ELR (cell line): Measurements from ENCODE around the gene UBE2V1.
"Not testable (repeated sequence)": the region's sequence is repeated elsewhere in the genome, so short reads cannot be mapped to it uniquely, and the experiment has no call there.

Source experiments
- DNase-seq: peaks from one replicate; pipeline ENCODE4 v3.0.0-alpha.2; 2015; ENCODE audit warnings: low read depth

UBE2V1 gene

DNA sequence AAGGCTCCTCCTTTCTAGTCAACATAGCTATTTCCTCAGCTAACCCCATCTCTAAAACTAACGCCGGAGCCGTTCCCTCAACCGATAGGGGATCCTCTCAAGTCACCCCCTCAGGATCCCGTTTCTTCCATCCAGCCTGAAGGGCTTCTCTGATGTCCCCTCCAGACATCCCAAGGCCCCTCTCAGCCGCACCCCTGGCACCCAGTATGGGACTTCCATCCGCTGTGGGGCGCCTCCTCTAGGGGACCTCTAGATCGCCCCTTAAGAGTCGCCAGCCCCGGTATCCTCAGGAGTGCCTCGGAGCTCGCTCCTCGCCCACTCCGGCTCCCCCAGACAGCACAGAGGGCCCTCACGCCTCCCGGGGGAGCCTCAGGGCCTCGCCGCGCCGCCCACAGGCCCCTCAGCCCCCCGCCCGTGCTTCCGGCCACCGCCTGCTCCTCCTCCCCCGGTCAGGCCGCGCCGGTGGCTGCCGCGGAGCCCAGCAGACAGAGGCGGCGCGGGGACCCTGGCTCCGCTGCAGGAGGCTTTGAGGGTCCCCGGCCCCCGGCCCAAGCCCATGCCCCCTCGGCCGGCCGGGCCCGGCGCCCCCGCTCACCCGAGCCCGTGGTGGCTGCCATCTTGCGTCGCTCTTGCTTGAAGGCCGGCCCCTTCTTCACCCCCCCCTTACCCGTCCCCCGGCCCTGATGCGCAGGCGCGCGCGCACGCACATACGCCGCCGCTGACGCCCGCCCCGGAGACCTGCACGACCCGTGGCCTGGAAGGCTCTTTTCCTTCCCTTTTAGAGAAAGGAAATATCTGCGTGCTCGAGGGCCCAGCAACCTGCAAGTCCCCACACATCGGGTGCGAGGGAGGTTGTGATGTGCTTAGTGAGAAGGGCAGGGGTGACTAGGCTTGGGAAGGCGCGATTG lies at the start of gene UBE2V1:
Gene UBE2V1, minus strand, starts transcription at position 639 of the 908 bp plus-strand sequence. Its CDS starts 22 bp downstream, at position 617.
- DNase-seq: peak; percentile 93

DNA sequence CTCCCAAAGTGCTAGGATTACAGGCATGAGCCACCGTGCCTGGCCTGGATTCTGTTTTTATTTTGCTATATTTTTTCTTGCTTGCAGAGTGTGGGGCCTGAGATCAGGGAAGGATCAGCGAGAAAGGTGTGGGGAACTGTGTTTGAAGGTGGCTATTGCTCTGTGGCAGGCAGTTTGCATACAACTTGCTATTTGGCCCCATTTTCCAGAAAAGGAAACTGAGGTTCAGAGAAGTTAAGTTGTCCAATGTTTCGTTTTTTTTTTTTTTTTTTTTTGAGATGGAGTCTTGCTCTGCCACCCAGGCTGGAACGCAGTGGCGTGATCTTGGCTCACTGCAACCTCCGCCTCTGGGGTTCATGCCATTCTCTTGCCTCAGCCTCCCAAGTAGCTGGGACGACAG lies 48.5 kb upstream of the UBE2V1 start:
- DNase-seq: not testable (repeated sequence)

DNA sequence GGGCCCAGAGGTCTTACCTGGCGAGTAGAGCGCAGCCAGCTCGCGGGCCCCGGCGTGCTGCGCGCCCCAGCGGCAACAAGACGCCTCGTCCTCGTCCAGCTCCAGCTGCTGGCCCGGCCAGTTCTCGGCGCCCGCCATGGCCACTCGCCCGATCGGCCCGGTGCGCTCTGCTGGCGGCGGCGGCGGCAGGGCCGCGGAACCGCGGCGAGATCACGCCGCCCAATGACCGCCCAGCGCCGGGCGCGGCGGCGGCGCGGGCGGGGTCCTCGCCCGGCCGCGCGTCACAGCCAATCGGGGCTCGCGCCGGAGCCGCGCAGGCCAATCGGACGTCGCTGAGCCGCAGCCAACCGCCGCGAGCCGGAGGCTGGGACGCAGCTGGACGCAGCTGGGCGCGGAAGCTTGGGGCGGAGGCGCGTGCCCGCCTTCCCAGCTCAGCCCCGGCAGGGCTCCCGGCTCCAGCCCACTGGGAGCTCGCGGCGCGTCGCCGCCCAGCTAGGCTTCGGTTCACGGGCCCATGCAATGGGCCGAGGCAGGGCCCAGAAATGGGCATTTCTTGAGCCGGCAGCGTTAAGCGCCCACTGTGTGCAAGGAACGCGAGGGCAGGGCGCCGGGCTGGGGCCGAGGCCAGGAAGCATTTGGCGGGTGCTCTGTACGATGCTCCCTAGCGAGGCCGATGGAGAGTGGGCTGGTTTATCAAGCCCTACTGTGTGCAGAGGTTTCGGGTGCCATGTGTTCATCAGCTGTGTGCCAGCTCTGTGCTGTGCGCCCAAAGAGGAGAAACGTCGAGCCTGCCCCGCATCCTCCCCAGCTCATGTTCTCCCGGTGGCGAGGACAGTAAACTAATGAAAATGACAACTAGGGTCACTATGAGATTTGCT lies 40.8 kb upstream of the UBE2V1 start, which contains the start of gene PEDS1:
Gene PEDS1, minus strand, starts transcription at position 224 of the 878 bp plus-strand sequence. Its CDS starts 86 bp downstream, at position 138.
- DNase-seq: peak; percentile 95

- DNase-seq: peak; percentile 51
Observed at GRCh38 chr20:50153153-50153499, 40.2 kb upstream of the UBE2V1 start.

- DNase-seq: peak; percentile 58
Observed at GRCh38 chr20:50152394-50153152, 39.6 kb upstream of the UBE2V1 start.

DNA sequence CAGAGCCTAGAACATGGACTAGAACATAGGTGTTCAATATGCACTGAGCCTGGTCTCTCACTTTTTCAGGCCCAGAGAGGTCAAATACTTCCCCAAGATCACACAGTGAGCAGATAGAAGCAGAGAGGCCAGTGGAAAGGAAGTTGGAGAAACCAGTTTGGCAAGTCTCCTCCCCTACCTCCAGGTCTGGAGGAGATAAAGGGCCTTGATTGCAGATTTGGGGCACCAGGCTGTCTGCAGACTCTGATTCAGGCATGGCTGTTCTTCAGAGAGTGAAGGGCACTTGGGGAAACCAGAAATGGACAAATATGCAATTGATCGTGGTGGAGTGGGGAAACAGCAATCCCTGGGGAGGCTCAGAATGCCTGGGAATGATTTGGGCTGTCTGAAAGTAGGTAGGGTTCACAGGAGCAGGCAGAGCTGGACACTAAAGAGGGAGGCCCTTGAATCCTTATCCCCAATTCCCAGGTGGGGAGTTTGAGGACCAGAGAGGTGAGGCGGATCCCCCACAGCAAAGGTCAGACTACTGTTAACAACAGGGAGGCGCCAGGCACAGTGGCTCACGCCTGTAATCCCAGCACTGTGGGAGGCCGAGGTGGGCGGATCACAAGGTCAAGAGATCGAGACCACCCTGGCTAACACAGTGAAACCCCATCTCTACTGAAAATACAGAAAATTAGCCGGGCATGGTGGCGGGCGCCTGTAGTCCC lies 38.2 kb upstream of the UBE2V1 start:
- no peak for DNase-seq

DNA sequence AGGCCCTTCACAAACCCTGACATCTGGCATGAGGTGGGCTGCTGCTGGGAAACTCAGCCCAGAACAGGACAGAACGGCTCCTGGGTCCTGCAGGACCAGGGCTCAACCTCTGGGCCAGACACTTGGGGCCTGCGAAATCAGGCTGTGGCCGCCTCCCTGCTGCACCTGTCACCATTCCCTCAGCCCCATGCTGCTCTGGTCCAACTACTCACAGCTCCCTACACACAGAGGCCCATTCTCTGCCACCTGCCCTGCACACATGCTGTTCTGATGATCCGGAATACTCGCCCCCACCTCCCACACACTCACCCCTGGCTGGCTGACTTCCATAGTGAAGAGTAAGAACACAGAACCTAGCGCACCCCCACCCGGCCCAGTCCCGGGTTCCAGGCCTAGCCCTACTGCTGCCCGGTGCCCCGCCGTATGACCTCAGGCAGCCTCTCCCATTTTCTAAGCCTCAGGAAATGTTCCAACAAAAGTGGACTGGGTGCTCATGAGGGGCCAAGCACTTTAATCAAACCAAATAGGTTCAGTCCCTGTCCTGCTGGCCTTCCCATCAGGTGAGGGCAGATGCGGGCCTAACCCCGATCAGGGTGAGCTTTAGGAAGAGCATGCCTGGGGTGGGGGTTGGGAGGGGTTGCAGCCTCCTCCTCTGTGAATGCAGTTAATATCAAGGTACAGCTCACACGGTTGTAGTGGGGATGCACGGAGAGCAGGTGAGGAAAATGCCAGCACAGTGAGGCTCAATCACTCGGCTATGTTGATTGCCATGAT lies 36.7 kb upstream of the UBE2V1 start:
- DNase-seq: no peak

DNA sequence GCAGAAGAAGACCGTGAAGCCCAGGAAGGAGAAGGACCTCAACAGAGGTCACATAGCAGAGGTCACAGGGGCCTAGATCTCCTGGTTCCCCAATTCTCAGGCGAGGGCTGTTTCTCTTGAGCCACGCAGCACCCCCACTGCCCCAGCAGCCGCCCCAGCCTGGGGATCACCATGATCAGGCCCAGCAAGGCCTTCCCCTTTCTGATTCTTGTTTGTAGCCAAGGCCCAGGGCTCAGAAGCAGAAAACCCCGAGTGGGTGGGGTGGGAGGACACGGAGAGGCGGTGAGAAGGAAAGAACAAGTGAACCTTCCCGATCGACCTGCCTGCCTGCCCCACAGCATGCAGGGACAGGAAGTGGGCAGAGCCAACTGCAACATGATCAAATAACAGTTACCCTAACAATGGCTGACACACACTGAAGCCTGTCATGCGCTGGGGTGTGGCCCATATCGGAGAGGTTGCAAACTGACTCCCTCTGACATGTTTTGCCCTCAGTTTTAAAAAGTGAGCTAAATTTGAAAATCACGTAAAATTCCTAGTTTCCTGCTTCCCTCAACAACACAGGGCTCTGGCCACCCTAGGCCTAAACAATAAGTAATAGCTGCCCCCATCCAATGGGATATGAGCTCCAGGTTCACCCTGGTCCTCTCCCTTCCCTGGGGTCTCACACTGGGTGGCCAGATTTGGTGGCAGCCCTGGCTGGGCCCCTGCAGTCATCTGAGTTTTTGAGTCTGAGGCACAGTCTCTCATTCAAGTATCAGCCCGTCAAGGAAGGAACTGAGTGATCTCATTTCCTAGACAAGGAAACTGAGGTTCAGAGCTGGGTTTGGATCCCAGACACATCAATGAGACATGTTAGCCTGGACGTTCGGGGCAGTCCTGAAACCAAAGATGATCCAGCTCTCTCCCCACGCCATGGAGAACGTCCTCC lies 34.0 kb upstream of the UBE2V1 start:
- DNase-seq: peak; percentile 63

GRCh38 chr20:50146214-50146613 lies 33.3 kb upstream of the UBE2V1 start:
- DNase-seq: peak; percentile 57

GRCh38 chr20:50145566-50145965 lies 32.6 kb upstream of the UBE2V1 start:
- no peak for DNase-seq

- DNase-seq: peak; percentile 95
Observed at GRCh38 chr20:50144362-50144761, 31.4 kb upstream of the UBE2V1 start.

GRCh38 chr20:50142812-50143211 lies 29.9 kb upstream of the UBE2V1 start:
- DNase-seq: no peak

DNA sequence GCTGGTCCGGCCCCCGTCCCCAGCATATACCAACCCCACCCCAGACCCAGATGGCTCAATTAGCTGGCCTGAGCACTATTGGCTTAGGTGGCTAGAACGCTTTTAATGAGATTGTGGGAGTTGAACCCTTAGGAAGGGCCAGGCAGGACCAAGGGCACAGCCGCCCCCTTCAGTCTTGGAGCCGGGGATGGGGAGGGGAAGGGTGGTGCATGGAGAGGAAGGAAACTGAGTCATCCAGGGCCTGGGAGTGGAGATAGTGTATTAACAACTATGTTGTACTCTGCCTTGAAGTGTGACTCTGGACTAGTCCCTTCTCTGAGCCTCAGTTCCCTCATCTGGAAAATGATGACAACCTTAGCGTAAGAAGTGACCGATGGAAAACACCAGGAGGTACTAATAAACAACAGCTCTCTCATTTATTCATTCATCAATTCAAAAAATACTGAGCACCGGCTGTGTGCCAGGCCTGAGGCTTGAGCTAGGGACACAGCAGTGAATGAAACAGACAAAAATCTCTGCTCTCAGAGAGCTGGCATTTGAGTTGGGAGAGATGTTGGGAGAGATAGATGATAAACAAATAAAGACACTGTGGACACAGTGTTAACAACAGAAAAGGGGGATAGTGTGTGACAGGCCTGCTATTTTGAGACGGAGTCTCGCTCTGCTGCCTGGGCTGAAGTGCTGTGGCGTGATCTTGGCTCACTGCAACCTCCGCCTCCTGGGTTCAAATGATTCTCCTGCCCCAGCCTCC lies 29.0 kb upstream of the UBE2V1 start:
- no peak for DNase-seq

GRCh38 chr20:50141018-50141675 lies 28.2 kb upstream of the UBE2V1 start:
- DNase-seq: no peak

DNA sequence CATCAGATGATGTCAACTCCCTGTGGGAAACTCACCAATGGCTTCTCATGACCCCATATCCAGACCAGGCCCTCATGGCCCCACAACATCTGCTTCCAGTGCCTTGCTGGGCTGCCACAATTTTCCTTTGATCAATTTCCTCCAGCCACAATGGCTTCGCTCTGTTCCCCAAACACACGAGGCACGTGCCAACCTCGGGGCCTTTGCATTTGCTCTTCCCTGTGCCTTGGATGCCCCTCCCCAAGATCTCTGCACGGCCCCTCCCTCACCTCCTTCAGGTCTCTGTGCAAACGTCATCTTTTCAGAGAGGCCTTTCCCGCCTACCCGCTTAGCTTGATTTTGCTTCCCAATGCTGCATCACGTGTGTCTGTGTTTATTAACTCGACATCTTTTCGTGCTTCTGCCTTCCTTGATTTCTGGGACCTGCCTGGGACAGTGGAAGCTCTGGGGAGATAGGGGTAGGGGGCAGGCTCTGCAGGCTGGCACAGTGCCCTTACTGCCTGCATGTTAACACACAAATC lies 27.4 kb upstream of the UBE2V1 start:
- DNase-seq: no peak

DNA sequence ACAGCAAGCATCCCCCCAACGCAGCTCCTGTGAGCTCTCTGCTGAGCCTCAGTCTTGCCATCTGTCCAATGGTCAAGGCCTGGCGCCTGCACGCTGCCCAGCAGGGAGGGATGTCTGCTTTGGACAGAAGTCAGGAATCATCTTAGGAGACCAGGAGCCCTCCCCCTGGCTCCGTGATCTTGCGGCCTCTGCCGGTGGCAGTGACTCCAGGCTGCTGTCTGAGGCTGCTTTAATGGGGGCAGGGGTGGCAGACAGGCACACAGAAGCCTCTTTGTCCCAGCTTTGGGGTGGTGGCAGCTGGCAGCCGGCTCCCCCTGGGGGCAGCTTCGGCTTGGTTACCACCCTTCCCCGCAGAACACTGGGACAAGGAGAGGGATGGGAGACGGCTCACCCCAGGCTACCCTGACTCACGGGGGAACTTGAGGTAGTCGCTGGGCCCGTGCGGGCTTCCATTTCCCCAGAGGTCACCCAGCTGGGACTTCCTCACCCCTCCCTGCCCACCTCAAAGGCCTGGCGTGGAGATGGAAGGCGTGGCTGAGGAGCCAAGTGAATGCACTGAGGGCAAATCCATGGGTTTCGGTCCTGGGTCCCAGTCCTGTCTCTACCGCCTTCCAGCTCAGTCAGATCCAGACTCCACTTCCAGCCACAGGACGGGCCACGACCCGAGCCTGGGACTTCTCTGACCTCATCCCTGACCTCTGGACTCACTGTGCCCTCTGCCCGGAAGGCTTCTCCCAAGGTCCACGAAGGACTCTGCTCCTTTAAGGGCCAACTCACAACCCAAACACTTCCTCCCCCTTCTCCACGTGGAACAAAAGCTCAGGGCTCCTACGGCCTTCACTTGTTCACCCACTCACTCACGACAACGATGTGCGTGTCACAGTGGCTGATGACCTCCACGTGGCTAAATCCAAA lies 25.8 kb upstream of the UBE2V1 start:
- DNase-seq: no peak

GRCh38 chr20:50138120-50138478 lies 25.1 kb upstream of the UBE2V1 start:
- no peak for DNase-seq
